NCI-H524 treated with DMSO at 0.1 percent for 48 hours (cell line): ENCODE measurements around the gene RAP1GAP.

Experiments
- DNase-seq: peaks from one replicate; lab custom pipeline; 2025; lab: John Stamatoyannopoulos, UW

The RAP1GAP gene

DNA sequence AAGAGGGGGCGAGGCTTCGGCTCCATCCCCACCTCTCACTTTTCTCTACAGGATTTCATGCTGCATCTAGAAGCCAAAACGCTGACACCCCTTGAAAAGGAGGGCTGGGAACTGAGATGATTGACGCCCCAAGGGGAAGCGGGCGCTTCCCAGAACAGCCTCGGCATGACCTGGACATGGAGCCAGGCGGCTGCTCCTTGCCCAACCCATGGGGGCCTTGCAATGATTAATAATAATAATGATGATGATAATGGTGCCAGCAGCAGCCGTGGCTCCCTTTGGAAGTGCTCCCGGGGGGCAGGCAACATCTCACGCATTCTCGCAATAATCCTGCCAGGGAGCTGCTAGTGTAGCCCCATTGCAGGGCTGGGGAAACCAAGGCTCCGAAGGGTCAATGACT lies 78.2 kb downstream of the RAP1GAP start:
- DNase-seq: no peak

- DNase-seq: no peak
Measured at GRCh38 chr1:21590126-21590880, 78.9 kb downstream of the RAP1GAP start.

GRCh38 chr1:21589618-21590017 lies 79.5 kb downstream of the RAP1GAP start:
- DNase-seq: no peak

DNA sequence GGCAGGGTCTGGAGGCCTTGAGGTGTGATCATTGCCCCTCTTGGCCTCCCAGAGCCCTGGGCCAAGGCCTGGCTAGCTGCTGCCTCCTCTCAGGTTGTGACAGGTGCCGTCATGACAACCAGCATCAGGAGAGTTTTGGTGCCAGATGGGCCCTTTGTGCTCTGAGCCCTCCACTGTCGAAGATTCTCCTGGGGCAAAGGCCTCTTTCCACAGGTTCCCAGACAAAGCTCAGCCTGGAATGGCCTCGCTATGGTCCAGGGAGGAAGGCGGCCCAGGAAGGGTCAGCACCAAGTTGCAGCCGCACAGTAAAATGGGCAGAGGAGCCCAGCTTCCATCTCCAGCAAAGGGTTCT lies 81.6 kb downstream of the RAP1GAP start:
- no peak for DNase-seq

DNA sequence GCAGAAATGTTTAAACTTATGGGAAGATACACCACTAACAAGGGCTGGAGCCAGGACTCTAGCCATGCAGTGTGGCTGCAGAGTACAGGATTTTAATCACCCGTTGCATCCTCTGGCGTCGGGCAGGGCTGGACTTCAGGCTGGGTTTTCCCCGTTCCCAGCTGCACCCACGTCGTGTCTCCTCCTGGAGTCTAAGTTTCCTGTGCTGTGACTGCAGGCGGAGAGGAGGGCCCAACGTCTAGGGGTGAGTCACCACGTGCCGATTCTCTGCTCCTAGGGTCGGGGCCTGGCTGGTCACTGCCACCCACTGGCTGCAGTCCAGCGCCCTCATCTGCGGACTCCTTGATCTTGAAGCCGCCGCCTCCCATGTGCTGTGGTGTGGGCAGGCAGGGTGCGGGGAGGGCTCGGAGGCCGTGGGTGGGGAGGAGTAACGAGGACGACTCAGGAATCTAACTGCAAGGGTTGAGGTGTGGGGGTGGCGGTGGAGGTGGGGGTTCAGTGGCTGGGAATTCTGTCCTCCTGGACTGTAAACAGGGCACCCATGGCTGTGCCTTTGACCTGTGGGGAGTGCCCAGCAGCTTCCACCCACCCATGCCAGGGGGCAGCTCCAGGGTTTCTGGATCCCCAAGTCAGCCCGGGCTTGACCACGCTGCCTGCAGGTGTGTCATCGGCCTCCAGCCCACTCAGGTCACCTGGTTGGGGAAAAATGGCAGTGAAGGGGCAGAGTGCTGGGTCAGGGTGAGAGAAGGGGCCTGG lies 82.1 kb downstream of the RAP1GAP start:
- DNase-seq: no peak

GRCh38 chr1:21586222-21586621 lies 82.9 kb downstream of the RAP1GAP start:
- DNase-seq: no peak

DNA sequence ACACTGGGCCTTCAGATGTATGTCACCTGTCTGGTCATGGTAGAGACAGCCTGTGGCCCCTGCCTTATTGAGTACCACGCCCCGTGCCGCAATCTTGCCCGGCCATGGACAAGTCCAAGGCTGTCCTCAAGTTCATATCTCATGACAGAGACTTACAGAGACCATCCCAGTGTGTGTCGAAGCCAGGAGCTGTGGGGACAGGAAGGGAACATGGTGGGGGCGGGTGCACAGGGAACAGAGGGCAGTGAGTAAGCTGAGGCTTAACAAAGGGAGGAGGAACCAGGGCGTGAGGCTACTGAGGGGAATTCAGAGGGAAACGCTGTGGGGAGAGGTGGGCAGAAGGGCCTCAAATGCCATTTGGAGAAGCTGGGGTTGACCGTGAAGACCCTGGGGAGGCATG lies 84.1 kb downstream of the RAP1GAP start:
- no peak for DNase-seq

DNA sequence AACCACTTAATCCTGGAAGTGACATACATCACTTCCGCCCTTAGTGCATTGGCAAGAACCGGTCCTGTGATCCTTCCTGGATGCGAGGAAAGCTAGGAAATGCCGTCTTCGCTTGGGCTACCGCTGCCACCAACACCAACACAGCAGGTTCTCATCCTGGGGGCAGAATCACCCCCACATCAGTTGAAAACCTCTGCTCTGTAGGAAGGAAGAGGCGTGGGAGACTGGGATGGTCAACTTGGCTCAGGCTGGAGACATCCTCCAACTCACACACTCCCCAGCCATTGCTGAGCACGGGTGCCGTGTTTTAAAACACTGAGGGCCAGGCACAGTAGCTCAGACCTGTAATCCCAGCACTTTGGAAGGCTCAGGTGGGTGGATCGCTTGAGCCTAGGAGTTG lies 85.1 kb downstream of the RAP1GAP start:
- no peak for DNase-seq

GRCh38 chr1:21579791-21580190 lies 89.4 kb downstream of the RAP1GAP start:
- DNase-seq: no peak

DNA sequence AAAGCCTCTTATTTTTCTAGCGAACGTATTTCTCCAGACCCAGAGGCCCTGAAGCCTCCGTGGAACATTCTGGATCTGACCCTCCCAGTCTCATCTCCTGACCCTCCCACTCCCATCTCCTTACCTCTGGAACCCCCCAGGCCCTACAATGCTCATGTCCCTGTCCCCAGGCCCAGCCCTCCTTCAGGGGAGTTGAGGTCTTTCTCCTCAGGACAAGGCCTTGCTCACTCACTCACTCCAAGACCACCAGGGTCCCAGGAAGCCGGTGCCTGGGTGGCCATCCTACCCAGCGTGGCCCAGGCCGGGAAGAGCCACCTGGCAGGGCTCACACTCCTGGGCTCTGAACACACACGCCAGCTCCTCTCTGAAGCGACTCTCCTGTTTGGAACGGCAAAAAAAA lies 91.2 kb downstream of the RAP1GAP start:
- DNase-seq: no peak

DNA sequence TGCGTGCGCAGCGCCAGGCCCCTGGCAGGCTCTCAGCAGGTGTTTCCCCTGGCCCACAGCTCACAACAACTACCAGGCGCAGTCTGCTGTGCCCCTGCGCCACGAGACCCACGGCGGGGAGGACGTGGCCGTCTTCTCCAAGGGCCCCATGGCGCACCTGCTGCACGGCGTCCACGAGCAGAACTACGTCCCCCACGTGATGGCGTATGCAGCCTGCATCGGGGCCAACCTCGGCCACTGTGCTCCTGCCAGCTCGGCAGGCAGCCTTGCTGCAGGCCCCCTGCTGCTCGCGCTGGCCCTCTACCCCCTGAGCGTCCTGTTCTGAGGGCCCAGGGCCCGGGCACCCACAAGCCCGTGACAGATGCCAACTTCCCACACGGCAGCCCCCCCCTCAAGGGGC lies 91.8 kb downstream of the RAP1GAP start:
- DNase-seq: no peak

- no peak for DNase-seq
Measured at GRCh38 chr1:21576798-21577187, 92.4 kb downstream of the RAP1GAP start.

- DNase-seq: no peak
Measured at GRCh38 chr1:21576031-21576797, 92.9 kb downstream of the RAP1GAP start.

GRCh38 chr1:21575351-21575942 lies 93.7 kb downstream of the RAP1GAP start:
- DNase-seq: no peak

DNA sequence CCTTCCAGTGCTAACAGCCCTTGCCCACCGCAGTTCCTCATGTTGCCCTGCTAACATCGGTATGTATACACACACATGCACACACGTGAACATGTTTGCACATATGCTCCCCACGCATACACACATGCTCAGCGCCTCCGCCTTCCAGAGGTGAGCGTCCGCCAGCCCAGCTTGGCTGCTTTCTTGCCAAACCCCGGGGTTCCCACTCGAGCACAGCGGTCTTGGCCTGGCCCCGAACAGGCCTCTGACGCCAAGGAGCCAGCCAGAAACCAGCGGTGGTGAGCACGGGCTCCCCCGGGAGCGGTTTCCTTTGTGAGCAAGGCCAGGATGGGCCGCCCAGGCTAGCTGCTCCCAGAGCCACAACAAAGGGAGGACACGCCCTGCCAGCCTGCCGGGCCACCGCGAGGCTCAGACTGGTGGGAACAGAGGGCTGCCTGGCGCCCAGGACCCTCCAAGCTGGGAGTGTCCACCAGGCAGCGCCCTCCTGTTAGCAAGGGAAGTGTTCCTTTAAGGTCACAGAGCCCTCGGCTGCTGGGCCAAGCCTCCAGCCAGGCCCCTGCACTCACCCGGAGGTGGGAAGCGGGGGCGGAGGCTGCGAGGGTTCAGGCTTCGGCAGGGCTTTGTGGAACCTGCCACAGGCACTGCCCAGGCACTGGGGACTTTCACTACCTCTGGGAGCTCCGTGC lies 94.5 kb downstream of the RAP1GAP start:
- DNase-seq: no peak

DNA sequence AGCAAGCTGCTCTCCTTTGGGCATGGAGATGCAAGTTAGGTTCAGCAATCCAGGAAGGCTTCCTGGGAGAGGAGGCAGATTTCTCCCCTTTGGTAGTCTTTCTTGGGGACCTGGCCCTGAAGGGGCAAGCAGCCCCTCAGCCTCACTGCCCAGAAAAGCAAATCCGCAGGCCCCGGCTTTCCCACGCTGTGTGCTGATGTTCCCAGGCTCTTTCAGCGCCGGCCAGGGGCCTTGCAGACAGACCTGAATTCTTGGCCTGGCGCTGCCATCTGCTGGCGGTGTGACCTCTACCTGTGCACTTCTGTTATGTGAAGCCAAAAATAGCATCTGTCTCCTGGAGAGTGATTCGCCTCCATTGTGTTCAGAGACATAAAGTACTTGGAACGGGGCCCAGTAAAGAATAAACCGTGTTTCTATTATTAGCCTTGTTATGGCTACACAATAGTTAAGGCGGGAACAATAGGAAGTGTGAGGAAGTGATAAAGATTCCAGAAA lies 95.1 kb downstream of the RAP1GAP start:
- peak; percentile 46 for DNase-seq

DNA sequence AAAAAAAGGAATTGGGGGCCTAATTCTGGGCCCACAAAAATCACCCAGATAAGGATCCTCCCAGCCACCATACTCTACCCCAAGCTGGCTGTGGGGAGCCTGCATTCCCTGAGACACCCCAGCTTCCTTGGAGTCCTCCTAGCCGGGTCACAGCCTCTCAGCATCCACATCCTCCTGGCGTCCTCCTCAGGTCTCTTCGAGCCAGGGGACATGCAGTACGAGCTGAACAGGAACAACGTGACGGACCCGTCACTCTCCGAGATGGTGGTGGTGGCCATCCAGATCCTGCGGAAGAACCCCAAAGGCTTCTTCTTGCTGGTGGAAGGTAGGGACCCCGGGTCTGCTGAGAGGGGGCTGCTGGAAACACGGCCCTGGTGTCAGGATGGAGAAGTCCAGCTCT lies 95.7 kb downstream of the RAP1GAP start:
- no peak for DNase-seq

GRCh38 chr1:21572735-21573277 lies 96.4 kb downstream of the RAP1GAP start:
- DNase-seq: no peak

DNA sequence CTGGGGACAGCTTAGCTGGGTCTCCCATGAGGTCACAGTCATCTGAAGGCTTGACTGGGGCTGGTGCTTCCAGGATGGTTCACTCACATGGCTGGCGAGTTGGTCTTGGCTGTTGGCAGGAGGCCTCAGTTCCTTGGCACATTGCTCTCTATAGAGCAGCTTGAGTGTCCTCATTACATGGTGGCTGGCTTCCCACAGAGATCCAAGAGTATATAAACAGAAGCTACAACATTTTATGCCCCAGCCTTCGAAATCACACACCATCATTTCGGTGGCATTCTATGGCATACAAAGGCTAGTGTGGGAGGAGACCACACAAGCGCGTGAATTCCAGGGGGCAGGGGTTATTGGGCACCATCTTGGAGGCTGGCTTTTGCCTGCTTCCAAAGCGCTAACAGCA lies 96.9 kb downstream of the RAP1GAP start:
- DNase-seq: no peak

GRCh38 chr1:21570885-21571284 lies 98.3 kb downstream of the RAP1GAP start:
- DNase-seq: no peak

DNA sequence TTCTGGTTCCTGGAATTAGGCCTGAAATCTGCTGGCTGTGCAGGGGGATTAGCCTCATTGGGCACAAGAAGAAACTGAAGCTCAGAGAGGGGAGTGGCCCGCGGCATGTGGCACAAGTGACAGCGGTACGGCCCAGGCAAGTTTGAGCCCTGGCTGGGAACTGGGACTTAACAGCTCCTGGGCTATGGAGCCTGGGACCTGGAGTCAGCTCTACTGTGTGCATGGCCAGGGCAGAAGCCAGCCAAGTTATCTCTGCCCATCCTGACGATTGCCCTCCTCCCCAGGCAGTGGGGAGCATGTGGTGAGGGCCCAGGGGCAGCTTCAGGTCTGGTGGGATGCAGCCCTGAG lies 98.7 kb downstream of the RAP1GAP start:
- DNase-seq: no peak
